NB4 (cell line): ENCODE data around the gene AUTS2.

Source experiments
- CTCF ChIP-seq: IDR thresholded peaks from one replicate; pipeline ENCODE4 v1.5.1; 2012; ENCODE audit warnings: low read depth, low read length
- MAX ChIP-seq: IDR thresholded peaks from 2 replicates; pipeline ENCODE4 v1.6.1; 2011; ENCODE audit warnings: low read depth, low read length
- MYC ChIP-seq: IDR thresholded peaks from 2 replicates; pipeline ENCODE4 v1.6.1; 2011; ENCODE audit warnings: low read depth, low read length

GRCh38 chr7:70242826-70243225 is 644.6 kb downstream of the AUTS2 start:
- no peak for TF ChIP-seq CTCF
- TF ChIP-seq MYC: no peak
- TF ChIP-seq MAX: no peak
